B cell (primary cell): ENCODE results near the gene SCARF1. TPM values are rescaled to one million over a fixed set of nuclear protein-coding genes. Genes with fewer than 3 reads are reported as not detected.

Experiments
- ATAC-seq: fragments of 200-7000 bp; cut with Tn5 transposase; one replicate; pipeline ENCODE4 v1.10.0; 2021; ENCODE audit warnings: low read depth, mild to moderate bottlenecking, moderate number of reproducible peaks, moderate library complexity
- CTCF ChIA-PET: fragments of 350-600 bp; sonication (Branson Sonifier 250); formaldehyde crosslinking; loops from one replicate; lab custom pipeline; 2021; ENCODE audit warnings: antibody characterized with exemption, inconsistent platforms; lab: Charles Lee
- POLR2A ChIA-PET: fragments of 350-600 bp; sonication (Branson Sonifier 250); formaldehyde crosslinking; loops from one replicate; lab custom pipeline; 2021; ENCODE audit warnings: antibody characterized with exemption; lab: Charles Lee
- DNase-seq: peaks from one replicate; pipeline ENCODE4 v3.0.0; 2013
- H2AFZ ChIP-seq: 2 replicates; pipeline ENCODE4 v1.6.1; 2012; ENCODE audit warnings: mild to moderate bottlenecking, low read depth, low read length; ENCODE audit not compliant: insufficient read depth, poor library complexity, severe bottlenecking
- H3K27ac ChIP-seq, 2 donors: 1 replicate in 1 of 2; 2 replicates in 1 of 2; pipeline ENCODE4 v1.5.1; 2012 to 2013; ENCODE audit warnings: low read length in 2 of 2, mild to moderate bottlenecking in 2 of 2, moderate library complexity in 1 of 2
- H3K27me3 ChIP-seq, 4 experiments: fragments of 200-600 bp in 1 of 4; sonication (generic) in 1 of 4; replicated peaks in 1 of 4; 1 replicate in 2 of 4; 2 replicates in 2 of 4; pipeline versions ENCODE4 v1.6.1 to v1.7.0; 2013 to 2016; ENCODE audit warnings: low read length in 3 of 4, mild to moderate bottlenecking in 2 of 4, mixed read lengths in 1 of 4, moderate library complexity in 1 of 4; ENCODE audit not compliant: insufficient read depth in 4 of 4, control insufficient read depth in 3 of 4; ENCODE audit errors: control extremely low read depth in 1 of 4
- H3K36me3 ChIP-seq, 2 experiments: replicated peaks in 1 of 2; 1 replicate in 1 of 2; 2 replicates in 1 of 2; pipeline versions ENCODE4 v1.6.1 to v1.7.1; 2013; ENCODE audit warnings: low read length in 1 of 2; ENCODE audit not compliant: insufficient read depth in 2 of 2, control insufficient read depth in 1 of 2; ENCODE audit errors: control extremely low read depth in 1 of 2, extremely low read depth in 1 of 2
- H3K4me1 ChIP-seq, 2 donors: fragments of 200-600 bp in 1 of 2; sonication (generic) in 1 of 2; 1 replicate in 1 of 2; 2 replicates in 1 of 2; pipeline versions ENCODE4 v1.5.1 to v1.6.1; 2013 to 2017; ENCODE audit warnings: low read length in 2 of 2; ENCODE audit not compliant: control insufficient read depth in 2 of 2, insufficient read depth in 2 of 2
- H3K4me2 ChIP-seq: replicated peaks from 2 replicates; pipeline ENCODE3; 2012; ENCODE audit warnings: mild to moderate bottlenecking, low read depth, low read length; ENCODE audit not compliant: poor library complexity, severe bottlenecking
- H3K4me3 ChIP-seq, 5 experiments: fragments of 200-600 bp in 1 of 5; sonication (generic) in 1 of 5; 1 replicate in 3 of 5; 2 replicates in 2 of 5; pipeline versions ENCODE4 v1.5.1 to v1.7.0; 2011 to 2016; ENCODE audit warnings: low read length in 4 of 5, mild to moderate bottlenecking in 4 of 5, low read depth in 2 of 5, control low read depth in 1 of 5, moderate library complexity in 1 of 5; ENCODE audit not compliant: insufficient read depth in 1 of 5; ENCODE audit errors: control extremely low read depth in 1 of 5, extremely low read depth in 1 of 5
- H3K79me2 ChIP-seq: fragments of 200-600 bp; sonication (generic); one replicate; pipeline ENCODE4 v1.6.0; 2016; ENCODE audit warnings: low read length; ENCODE audit not compliant: control insufficient read depth, insufficient read depth
- H3K9ac ChIP-seq: fragments of 200-600 bp; sonication (generic); 2 replicates; pipeline ENCODE4 v1.6.1; 2017; ENCODE audit warnings: mild to moderate bottlenecking, low read length, moderate library complexity
- H3K9me3 ChIP-seq, 3 donors: one replicate each; pipeline versions ENCODE4 v1.6.1 to v1.7.1; 2013; ENCODE audit warnings: low read length in 2 of 3; ENCODE audit not compliant: control insufficient read depth in 2 of 3, insufficient read depth in 1 of 3; ENCODE audit errors: control extremely low read depth in 1 of 3
- H4K20me1 ChIP-seq: 2 replicates; pipeline ENCODE4 v1.6.0; 2012; ENCODE audit warnings: mild to moderate bottlenecking, low read length; ENCODE audit not compliant: insufficient read depth, control insufficient read depth, poor library complexity, severe bottlenecking
- H3K27ac Mint-ChIP-seq: one replicate; pipeline ENCODE4 v1.8.0; 2021; ENCODE audit warnings: mixed read lengths
- H3K27me3 Mint-ChIP-seq: one replicate; pipeline ENCODE4 v1.8.0; 2021; ENCODE audit warnings: mixed read lengths
- H3K4me1 Mint-ChIP-seq: one replicate; pipeline ENCODE4 v1.8.0; 2021; ENCODE audit warnings: mixed read lengths
- H3K4me3 Mint-ChIP-seq: one replicate; pipeline ENCODE4 v1.8.0; 2021; ENCODE audit warnings: mixed read lengths
- H3K9me3 Mint-ChIP-seq: one replicate; pipeline ENCODE4 v1.8.0; 2022; ENCODE audit warnings: mixed read lengths; ENCODE audit not compliant: insufficient read depth
- EZH2 ChIP-seq: IDR thresholded peaks from 2 replicates; pipeline ENCODE4 v1.6.1; 2012; ENCODE audit warnings: borderline replicate concordance, low read depth, mild to moderate bottlenecking, moderate library complexity, low read length; ENCODE audit not compliant: insufficient read depth, poor library complexity, severe bottlenecking
- WGBS: methylation state at CpG from one replicate; pipeline ENCODE4 v1.1.5; 2013; ENCODE audit warnings: missing lambda C conversion rate; ENCODE audit not compliant: insufficient coverage; 5-methylcytosine and 5-hydroxymethylcytosine counted together
- intact Hi-C: fragments of 100-400 bp; cut with micrococcal nuclease; formaldehyde crosslinking; loops from one replicate; pipeline ENCODE4 v1.10.0; 2022
- polyA plus RNA-seq: library from polyadenylated mRNA; depleted of rRNA; stranded (reverse); fragments of >200 nt; gene quantifications from 2 replicates; pipeline ENCODE4 v1.2.3, GENCODE V29; 2012
- total RNA-seq, 2 donors: library from RNA; stranded (reverse); fragments of 120-200 nt in 1 of 2; gene quantifications; 1 replicate in 1 of 2; 2 replicates in 1 of 2; pipeline versions ENCODE4 v1.2.3 to v1.2.4, GENCODE V29; 2013 to 2022
- TF ChIP-seq, protein P1 (sequence below): fragments of 200-600 bp; IDR thresholded peaks from one replicate; pipeline ENCODE4 v1.8.0; 2022; ENCODE audit warnings: antibody characterized with exemption, mild to moderate bottlenecking

The SCARF1 gene
- total and polyA plus RNA-seq, 2 donors (not counting 1 experiment from before 2014, with no cell fraction given) = 0.54 to 3.7 TPM

- Histone ChIP-seq H3K79me2 (no peaks in the 10 kb centered on the region), H3K9me3 (peaks cover 0 to 5% (median 0%) of the 10 kb centered on the region in 3 donors), H3K4me3 (no peak overlapping the region), H3K27me3 (peaks cover 0 to 3% (median 0%) of the 10 kb centered on the region in 4 experiments), H3K27ac (no peak overlapping the region), H3K4me2 (no peak overlapping the region), H2AFZ (no peak overlapping the region), H4K20me1 (no peaks in the 10 kb centered on the region), H3K36me3 (no peaks in the 10 kb centered on the region), H3K4me1 (peaks cover 9 to 11% of the 10 kb centered on the region in 2 donors), H3K9ac (no peak overlapping the region)
- peak overlapping the region; percentile 32 for H3K27ac Mint-ChIP-seq
- ATAC-seq (no peak), DNase-seq (no peak)
- no peak overlapping the region for H3K4me3 Mint-ChIP-seq
- H3K9me3 Mint-ChIP-seq = no peaks in the 10 kb centered on the region
- 91% methylated on average over 10 of the region's 11 CpGs for WGBS
- H3K27me3 Mint-ChIP-seq = no peaks in the 10 kb centered on the region
- intact Hi-C loops = no loop called here
- ChIA-PET CTCF (interaction anchor here (3.1 kb wide), 1 partner anchor 10 kb away, joined by 16 read pairs; the partner anchor contains the start of gene SLC43A2), POLR2A (interaction anchor here (3.7 kb wide), 1 partner anchor 10 kb away, joined by 14 read pairs; the partner anchor contains the start of gene SLC43A2)
- H3K4me1 Mint-ChIP-seq = peaks cover 9% of the 10 kb centered on the region
- TF ChIP-seq, protein P1, sequence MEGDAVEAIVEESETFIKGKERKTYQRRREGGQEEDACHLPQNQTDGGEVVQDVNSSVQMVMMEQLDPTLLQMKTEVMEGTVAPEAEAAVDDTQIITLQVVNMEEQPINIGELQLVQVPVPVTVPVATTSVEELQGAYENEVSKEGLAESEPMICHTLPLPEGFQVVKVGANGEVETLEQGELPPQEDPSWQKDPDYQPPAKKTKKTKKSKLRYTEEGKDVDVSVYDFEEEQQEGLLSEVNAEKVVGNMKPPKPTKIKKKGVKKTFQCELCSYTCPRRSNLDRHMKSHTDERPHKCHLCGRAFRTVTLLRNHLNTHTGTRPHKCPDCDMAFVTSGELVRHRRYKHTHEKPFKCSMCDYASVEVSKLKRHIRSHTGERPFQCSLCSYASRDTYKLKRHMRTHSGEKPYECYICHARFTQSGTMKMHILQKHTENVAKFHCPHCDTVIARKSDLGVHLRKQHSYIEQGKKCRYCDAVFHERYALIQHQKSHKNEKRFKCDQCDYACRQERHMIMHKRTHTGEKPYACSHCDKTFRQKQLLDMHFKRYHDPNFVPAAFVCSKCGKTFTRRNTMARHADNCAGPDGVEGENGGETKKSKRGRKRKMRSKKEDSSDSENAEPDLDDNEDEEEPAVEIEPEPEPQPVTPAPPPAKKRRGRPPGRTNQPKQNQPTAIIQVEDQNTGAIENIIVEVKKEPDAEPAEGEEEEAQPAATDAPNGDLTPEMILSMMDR = no peak
- TF ChIP-seq EZH2 = no peak
These were observed 5.9 kb downstream of the SCARF1 start for GRCh38 chr17:1639549-1640180.
